Activated naive CD4-positive, alpha-beta T cell treated with anti-CD3 and anti-CD28 coated beads, Interleukin-2, amount 50 U/mL, for 24 hours (primary cell): ENCODE measurements around the gene MRPL27.
"Not testable (repeated sequence)": the region's sequence is repeated elsewhere in the genome, so short reads cannot be mapped to it uniquely, and the experiment has no call there.

Source experiments
- H3K27ac Mint-ChIP-seq: one replicate; pipeline ENCODE4 v1.8.0; 2021; ENCODE audit warnings: mild to moderate bottlenecking, mixed read lengths
- H3K27me3 Mint-ChIP-seq: one replicate; pipeline ENCODE4 v1.8.0; 2021; ENCODE audit warnings: mixed read lengths
- H3K36me3 Mint-ChIP-seq: one replicate; pipeline ENCODE4 v1.8.0; 2021; ENCODE audit warnings: mixed read lengths
- H3K4me1 Mint-ChIP-seq: one replicate; pipeline ENCODE4 v1.8.0; 2021; ENCODE audit warnings: mixed read lengths
- H3K4me3 Mint-ChIP-seq: one replicate; pipeline ENCODE4 v1.8.0; 2021; ENCODE audit warnings: mild to moderate bottlenecking, mixed read lengths
- H3K9me3 Mint-ChIP-seq: one replicate; pipeline ENCODE4 v1.8.0; 2021; ENCODE audit warnings: mixed read lengths

Gene MRPL27

GRCh38 chr17:50372758-50373556 lies at the start of gene MRPL27, which contains the start of gene EME1:
MRPL27 (minus strand) TSS chr17:50373184; CDS start chr17:50373170, 14 bp downstream.
EME1 (plus strand) TSS chr17:50373229; CDS start chr17:50375209, 1,980 bp downstream.
- H3K4me1 Mint-ChIP-seq = peaks cover 30% of the 10 kb centered on the region
- peak within 1 kb of the TSS; percentile 100 for H3K27ac Mint-ChIP-seq
- H3K27me3 Mint-ChIP-seq = no peaks in the 10 kb centered on the region
- peaks cover 10% of the 10 kb centered on the region for H3K36me3 Mint-ChIP-seq
- peak within 1 kb of the TSS; percentile 99 for H3K4me3 Mint-ChIP-seq
- no peaks in the 10 kb centered on the region for H3K9me3 Mint-ChIP-seq

DNA sequence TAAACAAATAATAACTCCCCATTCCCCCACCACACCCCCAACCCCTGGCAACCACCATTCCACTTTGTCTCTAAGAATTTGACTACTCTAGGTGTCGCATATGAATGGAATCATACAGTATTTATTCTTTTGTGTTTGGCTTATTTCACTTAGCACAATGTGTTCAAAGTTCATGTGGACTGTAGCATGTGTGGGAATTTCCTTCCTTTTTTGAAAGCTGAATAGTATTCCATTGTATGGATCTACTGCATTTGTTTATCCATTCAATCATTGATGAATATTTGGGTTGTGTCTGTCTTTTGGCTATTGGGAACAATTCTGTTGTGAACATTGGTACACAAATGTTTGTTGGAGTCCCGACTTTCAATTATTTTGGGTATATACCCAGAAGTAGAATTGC lies 49.8 kb upstream of the MRPL27 start:
- peaks cover 4% of the 10 kb centered on the region for H3K36me3 Mint-ChIP-seq
- H3K27me3 Mint-ChIP-seq = no peaks in the 10 kb centered on the region
- H3K4me3 Mint-ChIP-seq = no peak overlapping the region
- H3K9me3 Mint-ChIP-seq = peaks cover 7% of the 10 kb centered on the region
- no peak overlapping the region for H3K27ac Mint-ChIP-seq
- peaks cover 30% of the 10 kb centered on the region for H3K4me1 Mint-ChIP-seq

DNA sequence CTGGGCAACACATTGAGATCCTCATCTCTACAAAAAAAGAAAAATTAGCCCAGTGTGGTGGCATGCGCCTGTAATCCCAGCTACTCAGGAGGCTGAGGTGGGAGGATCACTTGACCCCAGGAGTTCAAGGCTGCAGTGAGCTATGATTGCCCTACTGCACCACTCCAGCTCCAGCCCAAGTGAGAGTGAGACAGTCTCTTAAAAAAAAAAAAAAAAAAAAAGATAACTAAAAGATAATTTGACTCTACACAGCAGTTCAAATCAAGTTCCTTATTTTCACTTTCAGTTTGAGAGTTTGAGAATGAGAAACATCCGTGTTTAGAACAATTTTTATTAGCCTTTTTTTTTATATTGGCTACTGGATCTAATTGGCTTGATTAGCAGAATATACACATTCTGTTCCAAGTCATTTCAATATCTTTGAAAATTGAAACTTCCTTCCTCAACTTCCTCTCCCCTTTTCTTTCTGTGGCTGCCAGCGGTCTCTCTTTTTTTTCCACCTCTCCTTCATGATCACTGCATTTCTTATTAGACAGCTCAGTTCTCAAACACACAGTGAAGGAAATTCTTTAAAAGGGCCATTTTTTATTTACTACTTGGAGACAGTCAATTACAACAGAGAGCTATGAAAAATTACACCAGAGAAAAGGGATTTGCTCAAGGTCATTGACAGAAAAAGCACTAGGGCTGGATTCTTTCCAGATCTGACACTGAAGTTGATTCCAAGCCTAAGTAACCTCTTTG lies 48.5 kb upstream of the MRPL27 start:
- H3K4me1 Mint-ChIP-seq = peaks cover 18% of the 10 kb centered on the region
- peaks cover 4% of the 10 kb centered on the region for H3K36me3 Mint-ChIP-seq
- peak overlapping the region; percentile 88 for H3K27ac Mint-ChIP-seq
- H3K9me3 Mint-ChIP-seq = peaks cover 7% of the 10 kb centered on the region
- H3K27me3 Mint-ChIP-seq = no peaks in the 10 kb centered on the region
- H3K4me3 Mint-ChIP-seq = peak overlapping the region; percentile 77

- Mint-ChIP-seq H3K36me3 (peaks cover 4% of the 10 kb centered on the region), H3K4me3 (no peak overlapping the region), H3K4me1 (peaks cover 15% of the 10 kb centered on the region), H3K27me3 (no peaks in the 10 kb centered on the region), H3K9me3 (peaks cover 7% of the 10 kb centered on the region), H3K27ac (peak overlapping the region; percentile 88)
Measured at GRCh38 chr17:50420419-50421112, 47.6 kb upstream of the MRPL27 start.

- peak overlapping the region; percentile 24 for H3K27ac Mint-ChIP-seq
- H3K4me1 Mint-ChIP-seq = peaks cover 14% of the 10 kb centered on the region
- H3K9me3 Mint-ChIP-seq, H3K27me3 Mint-ChIP-seq, H3K36me3 Mint-ChIP-seq: not testable (repeated sequence)
- H3K4me3 Mint-ChIP-seq = peak overlapping the region; percentile 49
Measured at GRCh38 chr17:50419577-50419976, 46.6 kb upstream of the MRPL27 start.

- Mint-ChIP-seq H3K27me3 (peaks cover 1% of the 10 kb centered on the region), H3K27ac (no peak overlapping the region), H3K4me1 (peaks cover 4% of the 10 kb centered on the region), H3K9me3 (peaks cover 7% of the 10 kb centered on the region), H3K36me3 (peaks cover 4% of the 10 kb centered on the region), H3K4me3 (no peak overlapping the region)
Measured at GRCh38 chr17:50414808-50415207, 41.8 kb upstream of the MRPL27 start.

DNA sequence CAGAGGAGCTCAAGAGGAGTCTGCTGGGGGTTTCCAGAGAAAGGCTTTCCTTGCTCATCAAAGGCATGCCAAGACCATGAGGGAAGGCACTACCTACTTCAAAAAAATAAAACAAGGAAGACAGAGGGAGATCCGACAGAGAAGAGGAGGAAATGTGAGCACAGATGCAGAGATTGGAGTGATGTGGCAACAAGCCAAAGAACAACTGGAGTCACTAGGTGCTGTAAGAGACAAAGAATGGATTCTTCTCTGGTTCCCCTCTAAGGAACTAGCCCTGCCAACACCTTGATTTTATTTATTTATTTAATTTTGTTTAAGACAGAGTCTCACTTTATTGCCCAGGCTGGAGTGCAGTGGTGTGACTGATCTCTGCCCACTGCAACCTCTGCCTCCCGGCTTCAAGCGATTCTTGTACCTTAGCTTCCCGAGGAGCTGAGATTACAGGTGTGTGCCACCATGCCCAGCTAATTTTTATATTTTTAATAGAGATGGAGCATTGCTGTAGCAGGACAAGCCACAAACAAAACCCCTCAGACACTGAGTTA lies 39.3 kb upstream of the MRPL27 start:
- Mint-ChIP-seq H3K27me3 (peaks cover 1% of the 10 kb centered on the region), H3K9me3 (no peaks in the 10 kb centered on the region), H3K4me3 (no peak overlapping the region)

DNA sequence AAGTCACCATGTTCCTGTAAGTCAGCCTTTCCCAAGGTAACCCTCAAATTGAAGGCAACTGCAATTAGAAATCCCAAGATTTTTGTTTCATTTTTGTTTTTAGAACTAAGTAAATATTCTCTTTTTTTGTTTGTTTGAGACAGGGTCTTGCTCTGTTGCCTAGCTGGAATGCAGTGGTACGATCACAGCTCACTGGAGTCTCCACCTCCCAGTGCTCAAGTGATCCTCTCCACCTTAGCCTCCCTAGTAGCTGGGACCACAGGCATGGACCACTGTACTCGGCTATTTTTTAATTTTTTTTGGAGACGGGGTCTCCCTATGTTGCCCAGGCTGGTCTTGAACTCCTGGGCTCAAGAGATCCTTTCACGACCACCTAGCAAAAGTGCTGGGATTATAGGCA lies 34.9 kb upstream of the MRPL27 start:
- Mint-ChIP-seq H3K27ac (no peak overlapping the region), H3K9me3 (no peaks in the 10 kb centered on the region), H3K4me1 (no peaks in the 10 kb centered on the region), H3K4me3 (no peak overlapping the region), H3K27me3 (no peaks in the 10 kb centered on the region), H3K36me3 (no peaks in the 10 kb centered on the region)

More for the DNA sequence above, 39.3 kb upstream of the MRPL27 start:
- H3K36me3 Mint-ChIP-seq = no peaks in the 10 kb centered on the region
- no peaks in the 10 kb centered on the region for H3K4me1 Mint-ChIP-seq
- H3K27ac Mint-ChIP-seq = no peak overlapping the region

DNA sequence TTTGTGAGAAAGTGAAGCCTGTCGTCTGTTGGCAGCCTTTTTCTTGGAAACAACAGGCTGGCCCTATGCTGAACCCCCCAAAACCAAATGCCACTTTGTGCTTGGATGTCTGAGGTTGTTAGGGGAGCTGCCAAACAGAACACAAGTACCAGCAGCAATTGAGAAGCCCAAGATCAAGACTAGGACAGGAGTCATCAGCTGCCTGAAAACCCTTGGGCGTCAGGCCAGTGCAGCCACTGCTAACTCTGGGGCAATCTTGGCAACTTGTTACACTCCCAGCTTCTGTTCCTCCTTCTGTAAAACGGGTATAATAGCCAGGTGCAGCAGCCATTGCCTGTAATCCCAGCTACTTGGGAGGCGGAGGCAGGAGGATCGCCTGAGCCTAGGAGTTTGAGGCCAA lies 33.6 kb upstream of the MRPL27 start:
- Mint-ChIP-seq H3K4me3 (no peak overlapping the region), H3K4me1 (no peaks in the 10 kb centered on the region)

GRCh38 chr17:50405351-50405750 lies 32.4 kb upstream of the MRPL27 start:
- H3K4me3 Mint-ChIP-seq, H3K27me3 Mint-ChIP-seq, H3K9me3 Mint-ChIP-seq, H3K36me3 Mint-ChIP-seq, H3K27ac Mint-ChIP-seq, H3K4me1 Mint-ChIP-seq: not testable (repeated sequence)

More for the DNA sequence above, 33.6 kb upstream of the MRPL27 start:
- H3K36me3 Mint-ChIP-seq = no peaks in the 10 kb centered on the region
- H3K9me3 Mint-ChIP-seq = no peaks in the 10 kb centered on the region
- H3K27me3 Mint-ChIP-seq = no peaks in the 10 kb centered on the region
- no peak overlapping the region for H3K27ac Mint-ChIP-seq

DNA sequence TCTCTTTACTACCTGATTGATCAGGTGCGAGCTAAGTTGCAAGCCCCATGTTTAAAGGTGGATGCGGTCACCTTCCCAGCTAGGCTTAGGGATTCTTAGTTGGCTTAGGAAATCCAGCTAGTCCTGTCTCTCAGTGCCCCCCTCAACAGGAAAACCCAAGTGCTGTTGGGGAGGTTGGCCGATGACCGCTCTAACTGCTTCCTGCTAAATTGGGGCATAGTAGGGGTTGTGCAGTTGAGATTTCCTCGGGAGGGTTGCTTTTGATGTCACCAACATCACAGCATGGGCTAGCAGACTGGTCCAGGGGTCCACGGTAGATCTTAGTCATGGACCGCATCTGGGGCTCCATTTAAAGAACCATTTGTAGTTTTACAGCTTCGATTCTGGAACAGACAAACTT lies 26.6 kb upstream of the MRPL27 start:
- not testable (repeated sequence) for H3K36me3 Mint-ChIP-seq, H3K4me3 Mint-ChIP-seq, H3K27me3 Mint-ChIP-seq, H3K27ac Mint-ChIP-seq, H3K9me3 Mint-ChIP-seq
- H3K4me1 Mint-ChIP-seq = peaks cover 25% of the 10 kb centered on the region

DNA sequence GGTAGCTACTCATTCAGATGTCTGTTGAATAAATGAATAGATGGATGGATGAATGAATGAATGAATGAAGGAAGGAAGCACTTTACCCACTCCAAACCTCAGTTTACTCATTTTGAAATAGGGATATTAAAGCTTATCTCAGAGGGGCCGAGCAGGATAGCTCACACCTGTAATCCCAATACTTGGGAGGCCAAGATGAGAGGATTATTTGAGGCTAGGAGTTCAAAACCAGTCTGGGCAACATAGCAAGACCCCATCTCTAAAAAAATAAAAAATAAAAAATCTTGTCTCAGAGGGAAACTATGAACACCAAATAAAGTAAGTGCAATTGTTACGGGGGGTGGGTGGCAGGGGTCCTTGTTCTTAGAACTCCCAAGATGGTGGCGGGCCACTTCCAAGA lies 25.7 kb upstream of the MRPL27 start:
- H3K27me3 Mint-ChIP-seq, H3K36me3 Mint-ChIP-seq: not testable (repeated sequence)
- peak overlapping the region; percentile 23 for H3K4me3 Mint-ChIP-seq

GRCh38 chr17:50397919-50398285 lies 24.9 kb upstream of the MRPL27 start:
- H3K9me3 Mint-ChIP-seq = no peaks in the 10 kb centered on the region
- H3K4me3 Mint-ChIP-seq = peak overlapping the region; percentile 98
- peaks cover 40% of the 10 kb centered on the region for H3K4me1 Mint-ChIP-seq
- no peaks in the 10 kb centered on the region for H3K27me3 Mint-ChIP-seq
- H3K36me3 Mint-ChIP-seq = peaks cover 8% of the 10 kb centered on the region
- peak overlapping the region; percentile 42 for H3K27ac Mint-ChIP-seq

More for the DNA sequence above, 25.7 kb upstream of the MRPL27 start:
- H3K27ac Mint-ChIP-seq, H3K9me3 Mint-ChIP-seq: not testable (repeated sequence)
- peaks cover 32% of the 10 kb centered on the region for H3K4me1 Mint-ChIP-seq

DNA sequence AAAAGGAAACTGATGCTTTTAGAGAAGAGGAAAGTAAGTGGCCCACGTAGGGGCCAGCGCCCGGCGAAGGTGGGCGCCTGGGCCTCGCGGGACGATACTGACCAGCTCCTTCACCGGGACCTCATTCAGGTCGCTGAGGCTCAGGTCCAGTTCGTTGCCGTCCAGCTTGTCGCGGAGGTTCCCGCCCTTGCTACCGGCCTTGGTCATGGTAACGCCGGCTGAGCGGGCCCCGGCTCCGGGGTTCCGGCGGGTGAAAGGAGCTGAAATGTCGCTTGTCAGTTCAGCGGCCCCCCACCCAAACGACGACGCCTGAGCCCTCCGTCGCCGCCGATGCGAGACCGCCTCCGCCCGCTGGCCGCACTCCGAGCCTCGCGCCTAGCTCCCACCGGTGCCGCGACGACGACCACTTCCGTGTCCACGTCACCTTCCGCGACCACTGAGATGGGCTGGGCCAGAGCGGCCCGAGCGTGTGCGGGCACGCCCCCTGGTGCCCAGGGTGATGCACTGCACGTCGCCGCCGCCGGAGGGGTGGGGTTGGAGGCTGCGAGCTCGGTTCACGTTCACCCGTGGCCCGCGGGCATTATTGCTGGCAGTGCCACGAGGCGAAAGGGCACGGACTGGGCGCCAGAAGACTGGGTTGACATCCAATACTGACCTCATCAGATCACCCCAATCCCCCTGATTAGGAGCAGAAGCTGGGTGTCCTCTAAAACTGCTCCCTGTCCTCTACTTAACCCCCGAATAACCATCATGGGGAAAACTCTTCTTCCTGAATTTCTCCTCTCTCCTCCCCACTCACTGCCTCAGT lies 24.3 kb upstream of the MRPL27 start, which contains the start of gene LRRC59:
TSS of gene LRRC59 (minus strand) at position 413 of the 808 bp plus-strand sequence. CDS start at position 207, 206 bp downstream.
- Mint-ChIP-seq H3K27me3 (no peaks in the 10 kb centered on the region), H3K27ac (peak within 1 kb of the TSS; percentile 81), H3K4me1 (peaks cover 40% of the 10 kb centered on the region)

More for the DNA sequence above, 24.3 kb upstream of the MRPL27 start, which contains the start of gene LRRC59:
- H3K36me3 Mint-ChIP-seq = peaks cover 8% of the 10 kb centered on the region
- peak within 1 kb of the TSS; percentile 98 for H3K4me3 Mint-ChIP-seq
- H3K9me3 Mint-ChIP-seq = no peaks in the 10 kb centered on the region
